ENCODE measurements around the gene ZNF618.

ZNF618 gene

DNA sequence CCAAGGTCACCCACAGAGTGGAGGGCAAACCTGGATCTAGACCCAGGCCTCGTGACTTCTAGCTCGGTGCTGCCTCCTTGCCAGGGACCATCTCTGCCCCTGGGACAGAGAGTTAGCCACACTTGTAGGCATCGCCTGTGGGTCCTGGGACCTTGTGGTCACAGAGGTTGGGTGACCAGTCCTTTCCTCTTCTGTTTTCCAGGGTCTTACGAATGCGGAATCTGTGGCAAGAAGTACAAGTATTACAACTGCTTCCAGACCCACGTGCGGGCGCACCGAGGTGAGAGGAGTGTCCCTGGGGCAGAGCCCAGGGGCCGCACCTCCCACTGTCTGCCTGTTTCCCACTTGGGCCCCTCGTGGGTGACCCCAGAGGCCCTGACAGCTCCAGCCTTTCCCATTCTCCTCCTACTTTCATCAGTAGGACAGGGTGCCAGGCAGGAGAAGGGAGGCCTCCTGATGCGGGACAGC lies 125.7 kb downstream of the ZNF618 start:
- no peak for DNase-seq (ENCODE audit: low read depth)

DNA sequence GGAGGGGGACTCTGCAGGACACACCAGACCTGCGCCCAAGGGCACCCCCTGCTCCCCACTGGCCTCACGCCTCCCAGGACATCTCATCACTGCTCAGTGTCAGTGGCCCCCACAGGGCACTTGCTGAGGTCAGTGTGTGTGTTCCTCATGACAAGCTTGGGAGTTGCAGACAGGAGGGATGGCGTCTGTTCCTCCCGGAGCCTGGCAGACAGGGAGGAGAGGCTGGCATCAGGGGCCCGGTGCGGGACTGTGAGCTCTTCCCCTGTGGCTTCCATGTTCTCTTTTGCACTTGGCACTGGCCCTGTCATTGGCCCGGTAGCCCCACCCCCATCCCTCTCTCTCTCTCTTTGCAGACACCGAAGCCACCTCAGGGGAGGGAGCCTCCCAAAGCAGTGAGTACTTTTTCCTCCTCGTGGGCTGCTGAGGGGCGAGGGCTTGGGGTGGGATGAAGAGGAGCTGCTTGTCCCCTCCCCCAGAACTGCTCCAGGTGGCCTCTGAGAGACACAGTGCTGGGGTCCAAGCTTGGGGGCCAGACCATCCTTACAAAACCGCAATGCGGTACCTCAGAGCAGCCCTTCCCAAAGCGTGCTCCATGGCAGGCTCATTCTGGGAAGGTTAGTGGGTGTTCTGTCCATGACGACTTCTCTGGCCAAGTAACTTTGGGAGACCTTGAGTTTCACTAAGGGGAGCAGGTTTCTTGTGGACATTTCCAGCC lies 126.3 kb downstream of the ZNF618 start:
- DNase-seq (ENCODE audit: low read depth), result no peak

DNA sequence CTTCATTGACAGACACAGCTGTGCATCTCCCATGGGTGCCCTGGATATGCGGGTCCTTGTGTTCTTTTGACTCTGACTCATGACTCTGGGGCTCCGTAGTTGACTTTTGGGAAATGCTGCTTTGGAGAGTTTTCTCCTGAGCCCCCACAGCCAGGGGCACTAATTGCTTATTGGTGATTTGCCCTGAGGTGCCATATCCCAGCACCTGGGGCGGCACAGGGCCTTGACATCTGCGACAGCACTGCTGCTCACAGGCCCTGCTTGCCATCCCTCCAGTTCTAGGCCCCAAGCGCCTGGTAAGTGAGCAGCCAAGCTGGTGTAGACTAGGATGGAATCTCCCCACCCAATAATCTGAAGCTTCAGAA lies 126.9 kb downstream of the ZNF618 start:
- no peak for DNase-seq (ENCODE audit: low read depth)

DNA sequence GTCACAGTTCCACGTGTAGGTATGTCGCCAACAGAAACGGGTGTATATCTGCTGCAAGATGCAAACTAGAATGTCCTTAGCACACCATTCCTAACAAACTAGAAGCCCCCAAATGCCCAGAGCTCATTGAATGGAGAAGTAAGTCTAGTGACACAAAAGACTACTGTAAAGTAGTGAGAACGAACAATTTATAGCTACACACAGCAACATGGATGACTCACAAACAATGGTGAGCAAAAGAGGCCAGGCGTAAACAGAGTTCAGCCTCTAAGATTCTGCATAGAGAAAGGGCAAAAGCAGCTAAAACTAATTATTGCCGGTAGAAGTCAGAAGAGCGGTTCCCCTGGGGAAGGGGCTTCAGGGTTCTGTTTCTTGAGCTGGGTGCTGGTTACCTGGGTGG lies 127.2 kb downstream of the ZNF618 start:
- DNase-seq (ENCODE audit: low read depth), result no peak

DNA sequence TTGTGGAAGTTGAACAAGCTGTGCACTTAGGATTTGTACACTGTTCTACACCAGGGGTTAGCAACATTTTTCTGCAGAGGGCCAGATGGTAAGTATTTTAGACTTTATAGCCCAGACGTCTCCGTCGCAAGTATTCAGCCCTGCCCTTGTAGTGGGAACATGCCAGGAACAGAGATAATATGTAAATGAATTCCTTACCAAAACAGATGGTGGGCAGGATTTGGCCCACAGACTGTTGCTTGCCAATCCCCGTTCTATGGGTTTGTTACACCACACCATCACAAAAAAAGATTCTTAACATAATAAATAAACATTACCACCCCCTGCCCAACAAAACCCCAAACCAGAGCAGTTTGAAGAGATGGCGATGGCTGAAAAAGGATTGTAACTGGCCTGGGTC lies 127.6 kb downstream of the ZNF618 start:
- no peak for DNase-seq (ENCODE audit: low read depth)

DNA sequence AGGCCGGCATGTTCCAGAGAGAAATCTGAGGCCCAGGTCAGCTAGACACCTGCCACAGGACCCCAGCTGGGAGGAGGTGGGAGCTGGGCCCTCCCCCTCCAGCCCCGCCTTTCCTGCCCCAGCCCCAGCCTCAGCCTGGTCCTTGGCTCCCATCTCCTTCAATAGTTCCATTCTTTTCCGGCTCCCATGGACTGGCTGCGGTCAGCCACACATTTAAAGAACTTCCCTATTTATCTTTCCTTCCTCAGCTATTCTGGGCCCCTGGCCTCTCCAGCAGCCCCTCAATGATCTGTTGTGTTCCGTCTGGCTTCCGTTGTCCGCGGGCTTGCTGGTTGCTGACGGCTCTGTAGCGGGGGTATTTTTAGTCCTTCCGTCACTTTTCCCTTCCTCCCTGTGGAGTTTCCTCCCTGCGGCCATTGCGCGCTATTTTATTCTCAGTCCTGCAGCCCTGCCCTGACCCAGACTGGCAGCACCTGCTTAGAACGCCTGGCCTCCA lies 128.2 kb downstream of the ZNF618 start:
- DNase-seq (ENCODE audit: low read depth), result no peak

DNA sequence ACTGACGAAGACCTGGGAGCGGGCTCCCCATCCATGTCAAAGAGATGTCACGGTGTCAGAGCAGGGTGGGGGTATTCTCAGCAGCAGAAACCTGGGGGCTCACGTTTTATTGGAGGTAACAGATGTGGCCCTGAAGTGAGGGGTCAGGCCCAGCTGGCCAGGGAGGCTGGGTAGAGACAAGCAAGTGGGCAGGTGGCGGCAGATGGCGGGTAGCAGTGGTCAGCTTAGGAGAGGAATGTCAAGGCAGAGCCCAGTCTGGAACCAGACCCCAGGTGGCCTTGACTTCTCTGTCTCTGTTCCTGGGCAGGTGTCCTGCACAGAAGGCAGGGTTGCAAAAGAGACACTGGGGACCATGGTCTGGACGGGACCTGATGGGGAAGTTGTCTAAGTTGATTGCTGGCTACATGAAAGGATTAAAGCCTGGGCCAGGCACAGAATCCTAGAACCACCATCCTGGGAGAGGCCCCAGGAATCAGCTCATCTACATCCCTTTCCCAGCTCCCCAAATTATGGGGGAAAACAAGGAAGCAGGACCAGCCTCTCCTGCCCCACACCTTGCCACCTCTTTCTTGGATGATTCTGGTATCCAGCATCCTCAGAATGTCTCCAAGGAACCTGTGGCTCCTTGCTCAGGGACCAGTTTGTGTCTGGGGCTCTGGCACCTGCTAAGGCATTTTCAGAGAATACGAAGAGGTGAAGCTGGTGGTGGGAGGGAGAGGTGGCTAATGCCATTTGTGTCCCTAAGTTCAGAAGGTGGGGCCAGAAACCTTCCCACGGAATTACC lies 129.5 kb downstream of the ZNF618 start:
- no peak for DNase-seq (ENCODE audit: low read depth)

DNA sequence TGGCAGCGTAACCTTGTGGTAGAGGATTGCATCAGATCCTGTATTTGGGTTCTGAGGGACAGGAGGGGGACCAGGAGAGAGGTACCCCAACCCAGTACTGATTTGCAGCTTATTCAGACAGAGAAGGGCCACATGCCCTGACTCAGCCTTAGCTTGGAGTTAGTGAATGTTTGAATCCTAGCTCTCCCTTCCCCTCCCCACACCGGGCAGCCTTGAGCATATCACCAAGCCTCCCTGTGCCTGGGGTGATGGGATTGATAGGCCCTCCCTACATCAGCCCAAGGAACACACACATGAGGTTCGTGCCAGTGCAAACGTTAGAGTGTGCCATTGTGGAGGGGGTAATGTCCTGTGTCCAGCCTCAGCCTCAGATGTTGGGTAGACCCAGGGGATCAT lies 130.0 kb downstream of the ZNF618 start:
- DNase-seq (ENCODE audit: low read depth), result no peak

DNA sequence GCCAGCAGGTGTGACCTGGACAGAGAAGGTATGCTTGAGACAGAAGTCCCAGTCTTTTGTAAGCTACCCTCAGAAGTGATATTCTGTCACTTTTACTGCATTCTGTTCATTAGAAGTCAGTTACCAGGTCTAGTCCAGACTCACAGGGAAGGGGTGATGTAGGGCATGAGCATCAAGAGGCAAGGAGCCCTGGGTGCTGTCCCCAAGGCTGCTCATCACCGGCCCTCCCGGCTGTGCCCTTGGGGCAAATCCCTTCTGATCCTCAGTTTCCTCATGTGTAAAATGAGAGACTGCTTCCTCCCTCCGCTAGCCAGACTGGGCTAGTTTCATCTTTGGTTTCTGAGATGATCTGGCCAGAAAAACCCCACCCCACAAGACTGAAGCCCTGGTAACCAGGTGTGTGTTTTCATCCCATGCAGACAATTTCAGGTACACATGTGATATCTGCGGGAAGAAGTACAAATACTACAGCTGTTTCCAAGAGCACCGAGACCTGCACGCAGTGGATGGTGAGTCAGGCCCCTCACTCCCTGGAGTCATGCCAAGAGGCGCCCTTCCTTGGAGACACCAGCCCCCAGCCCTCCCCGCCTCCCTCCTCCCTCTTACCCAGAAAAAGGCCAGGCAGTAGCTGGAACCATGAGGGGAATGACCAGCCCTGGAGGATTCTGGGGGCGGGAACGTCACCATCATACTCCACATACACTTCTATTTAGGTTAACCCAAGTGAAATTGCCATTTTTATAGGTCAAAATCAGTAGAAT lies 131.0 kb downstream of the ZNF618 start:
- DNase-seq (ENCODE audit: low read depth), result no peak

DNA sequence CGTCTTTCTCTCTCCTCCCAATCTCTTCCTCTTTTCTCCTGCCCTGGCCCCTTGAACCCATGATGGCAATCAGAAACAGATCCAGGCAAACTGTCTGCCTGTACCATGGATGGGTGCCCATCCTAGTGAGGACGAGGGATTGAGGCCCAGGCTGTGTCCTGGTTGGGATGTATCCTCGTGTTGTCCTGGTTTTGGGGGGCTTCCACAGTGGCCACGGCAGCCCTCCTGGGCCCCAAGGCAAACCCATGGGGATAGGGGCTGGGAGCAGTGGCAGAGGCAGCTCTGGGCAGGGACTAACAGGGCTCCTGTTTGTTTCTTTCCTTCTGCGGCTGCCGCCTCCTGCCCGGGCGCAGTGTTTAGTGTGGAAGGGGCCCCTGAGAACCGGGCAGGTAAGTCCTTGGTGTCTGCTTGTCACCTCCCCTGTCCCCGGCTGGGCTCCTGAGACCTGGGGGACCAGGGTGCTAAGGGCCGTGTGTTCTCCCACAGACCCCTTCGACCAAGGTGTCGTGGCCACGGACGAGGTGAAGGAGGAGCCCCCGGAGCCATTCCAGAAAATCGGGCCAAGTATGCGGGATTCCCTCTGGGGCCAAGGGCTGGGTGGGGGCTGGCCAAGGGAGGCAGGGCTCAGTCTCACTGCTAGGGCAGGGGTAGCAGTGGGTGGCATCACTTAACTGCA lies 132.0 kb downstream of the ZNF618 start:
- no peak for DNase-seq (ENCODE audit: low read depth)

DNA sequence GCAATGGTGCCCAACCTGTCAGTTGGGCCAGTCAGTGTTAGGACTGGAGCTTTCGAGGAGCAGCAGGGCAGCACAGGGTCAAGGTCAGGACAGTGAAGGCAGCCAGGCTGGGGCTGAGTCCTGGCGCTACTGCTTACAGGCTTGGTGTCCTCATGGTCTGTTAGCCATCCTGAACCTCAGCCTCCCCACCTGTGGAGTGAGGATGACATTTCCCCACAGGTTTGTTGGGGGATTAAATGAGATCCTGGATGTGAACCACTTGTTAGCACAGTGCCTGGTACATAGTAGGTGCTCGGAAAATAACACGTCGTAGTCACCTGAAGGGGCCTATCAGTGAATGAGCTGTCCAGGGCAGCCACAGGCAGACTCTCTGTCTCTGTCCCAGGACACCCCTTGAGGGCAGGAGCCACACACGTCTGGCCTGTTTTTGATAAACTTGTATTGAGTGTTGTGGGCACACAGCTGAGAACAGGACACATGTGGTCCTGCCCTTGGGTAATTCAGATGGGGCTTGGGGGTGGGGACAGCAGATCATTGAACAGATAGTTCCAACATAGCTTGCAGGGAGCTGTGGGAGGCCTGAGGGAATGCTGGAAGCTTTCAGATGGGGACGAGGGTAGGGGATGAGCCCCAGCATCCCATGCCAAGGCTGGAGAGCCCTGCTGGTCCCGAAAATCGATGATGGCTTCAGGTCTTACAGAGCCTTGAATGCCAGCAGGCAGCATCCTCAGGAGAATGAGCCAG lies 132.7 kb downstream of the ZNF618 start:
- no peak for DNase-seq (ENCODE audit: low read depth)

DNA sequence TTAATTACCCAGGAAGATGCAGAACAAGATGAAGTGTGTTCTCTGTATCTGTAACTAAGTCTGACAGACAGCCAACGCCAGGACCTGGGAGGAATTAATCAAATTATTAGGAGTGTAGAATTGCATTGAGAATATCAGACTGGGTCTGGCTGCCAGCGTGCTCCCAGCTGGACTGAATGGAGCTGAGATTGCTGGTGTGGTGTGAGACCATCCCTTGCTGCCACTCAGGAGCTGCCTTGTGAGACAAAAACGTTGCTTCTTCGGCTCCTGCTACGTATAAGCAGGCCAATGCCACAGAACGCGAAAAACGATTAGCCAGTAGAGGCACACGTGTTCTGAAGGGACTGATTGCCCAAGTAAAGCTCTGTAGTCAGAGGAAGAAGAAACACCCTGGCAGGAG lies 135.2 kb downstream of the ZNF618 start:
- DNase-seq (ENCODE audit: low read depth), result no peak

DNA sequence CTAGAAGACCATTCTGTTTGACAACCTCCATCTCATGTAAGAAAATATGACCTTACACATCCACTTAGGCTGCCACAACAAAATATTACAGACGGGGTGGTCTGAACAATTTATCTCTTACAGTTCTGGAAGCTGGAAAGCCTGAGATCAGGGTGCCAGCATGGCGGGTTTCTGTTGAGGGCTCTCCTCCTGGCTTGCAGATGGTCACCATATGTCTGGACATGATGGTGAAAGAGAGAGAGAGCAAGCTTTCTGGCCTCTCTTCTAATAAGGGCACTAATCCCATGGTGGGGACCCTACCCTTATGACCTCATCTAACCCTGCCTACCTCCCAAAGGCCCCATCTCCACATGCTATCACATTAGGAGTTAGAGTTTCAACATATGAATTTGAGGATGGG lies 136.0 kb downstream of the ZNF618 start:
- DNase-seq (ENCODE audit: low read depth), result no peak

DNA sequence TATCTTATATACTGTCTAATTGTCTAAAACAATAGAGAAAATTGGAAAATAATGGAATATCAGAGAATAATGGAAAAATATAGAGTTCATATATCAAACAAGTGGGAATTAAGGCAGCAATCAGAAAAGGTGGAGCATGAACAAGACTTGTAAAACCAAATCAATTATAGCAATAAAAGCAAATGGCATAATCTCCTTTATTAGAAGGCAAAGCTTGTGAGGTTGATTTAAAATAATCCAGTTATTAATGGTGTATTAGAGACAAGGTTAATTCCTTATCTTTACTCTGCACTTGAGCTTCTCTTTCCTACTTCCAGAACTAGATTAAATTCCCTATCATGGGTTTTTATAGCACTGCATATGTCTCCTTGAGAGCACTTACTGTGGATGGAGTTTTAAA lies 137.9 kb downstream of the ZNF618 start:
- no peak for DNase-seq (ENCODE audit: low read depth)

DNA sequence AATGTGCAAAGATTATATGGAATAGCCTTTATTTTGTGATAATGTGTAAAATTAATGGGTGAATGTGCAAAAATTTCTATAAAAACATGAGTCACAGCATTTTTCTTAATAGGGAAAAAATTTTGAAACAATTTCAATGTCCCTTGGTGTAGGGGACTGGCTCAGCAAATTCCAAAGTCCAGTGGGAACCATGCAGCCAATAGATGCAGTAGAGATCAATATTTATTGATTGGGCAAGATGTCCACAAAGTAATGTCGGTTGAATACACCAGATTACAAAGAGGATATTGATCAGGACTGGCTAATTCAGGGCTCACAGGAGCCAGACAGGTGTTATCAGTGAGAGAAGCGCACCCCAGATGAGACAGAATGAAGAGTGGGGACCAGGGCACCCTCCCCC lies 139.5 kb downstream of the ZNF618 start:
- DNase-seq (ENCODE audit: low read depth), result no peak

DNA sequence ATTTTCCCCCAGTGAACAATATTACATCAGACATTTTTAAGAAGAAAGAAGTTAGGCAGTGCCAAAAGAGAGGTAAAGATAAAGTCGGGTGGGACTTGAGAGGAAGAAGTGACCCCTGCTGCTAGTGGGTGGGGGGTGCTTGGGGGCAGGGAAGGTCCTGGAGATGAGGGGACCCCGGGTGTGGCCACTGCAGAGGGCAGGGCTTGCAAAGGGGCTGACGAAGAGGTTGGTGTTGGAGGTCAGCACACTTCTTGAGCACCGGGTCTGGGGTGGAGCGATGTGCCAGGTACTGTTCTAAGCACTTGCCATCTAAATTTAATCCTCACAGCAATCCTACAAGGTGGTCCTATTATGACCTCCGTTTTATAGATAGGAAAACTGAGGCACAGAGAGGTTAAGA lies 140.0 kb downstream of the ZNF618 start:
- DNase-seq (ENCODE audit: low read depth), result no peak

DNA sequence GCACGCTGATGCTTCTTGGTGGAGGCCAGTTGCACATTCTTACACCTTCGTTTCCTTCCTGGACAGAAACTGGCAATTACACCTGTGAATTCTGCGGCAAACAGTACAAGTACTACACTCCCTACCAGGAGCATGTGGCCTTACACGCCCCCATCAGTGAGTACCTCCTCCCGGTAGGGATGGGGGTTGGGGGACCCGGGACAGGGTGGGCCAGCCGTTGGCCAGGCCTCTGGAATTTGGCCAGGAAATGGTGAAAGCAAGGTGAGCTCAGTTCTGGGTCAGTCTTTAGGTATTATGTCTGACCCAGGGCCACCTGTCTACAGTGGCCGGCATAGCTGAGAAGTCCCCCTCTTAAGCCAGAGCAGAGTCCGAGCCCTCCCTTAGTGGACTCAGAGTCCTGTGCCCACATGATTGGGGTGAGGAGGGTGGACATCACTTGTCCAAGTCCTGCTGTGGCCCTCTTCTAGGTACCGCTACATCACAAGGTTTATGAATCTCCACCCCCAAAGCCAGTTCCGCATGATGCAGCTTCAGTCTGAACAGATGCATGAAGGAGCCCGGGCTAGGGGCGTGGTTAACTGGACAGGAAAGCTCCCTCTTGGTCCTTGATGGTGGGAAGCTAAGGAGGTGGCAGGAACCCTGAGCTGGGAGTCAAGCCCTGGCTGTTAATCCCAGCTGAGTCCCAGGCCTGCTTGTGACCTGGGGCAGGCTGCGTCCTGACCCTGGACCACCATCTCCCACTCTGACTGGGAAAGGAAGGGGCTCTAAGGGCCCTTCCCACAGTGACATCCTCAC lies 140.7 kb downstream of the ZNF618 start:
- no peak for DNase-seq (ENCODE audit: low read depth)

DNA sequence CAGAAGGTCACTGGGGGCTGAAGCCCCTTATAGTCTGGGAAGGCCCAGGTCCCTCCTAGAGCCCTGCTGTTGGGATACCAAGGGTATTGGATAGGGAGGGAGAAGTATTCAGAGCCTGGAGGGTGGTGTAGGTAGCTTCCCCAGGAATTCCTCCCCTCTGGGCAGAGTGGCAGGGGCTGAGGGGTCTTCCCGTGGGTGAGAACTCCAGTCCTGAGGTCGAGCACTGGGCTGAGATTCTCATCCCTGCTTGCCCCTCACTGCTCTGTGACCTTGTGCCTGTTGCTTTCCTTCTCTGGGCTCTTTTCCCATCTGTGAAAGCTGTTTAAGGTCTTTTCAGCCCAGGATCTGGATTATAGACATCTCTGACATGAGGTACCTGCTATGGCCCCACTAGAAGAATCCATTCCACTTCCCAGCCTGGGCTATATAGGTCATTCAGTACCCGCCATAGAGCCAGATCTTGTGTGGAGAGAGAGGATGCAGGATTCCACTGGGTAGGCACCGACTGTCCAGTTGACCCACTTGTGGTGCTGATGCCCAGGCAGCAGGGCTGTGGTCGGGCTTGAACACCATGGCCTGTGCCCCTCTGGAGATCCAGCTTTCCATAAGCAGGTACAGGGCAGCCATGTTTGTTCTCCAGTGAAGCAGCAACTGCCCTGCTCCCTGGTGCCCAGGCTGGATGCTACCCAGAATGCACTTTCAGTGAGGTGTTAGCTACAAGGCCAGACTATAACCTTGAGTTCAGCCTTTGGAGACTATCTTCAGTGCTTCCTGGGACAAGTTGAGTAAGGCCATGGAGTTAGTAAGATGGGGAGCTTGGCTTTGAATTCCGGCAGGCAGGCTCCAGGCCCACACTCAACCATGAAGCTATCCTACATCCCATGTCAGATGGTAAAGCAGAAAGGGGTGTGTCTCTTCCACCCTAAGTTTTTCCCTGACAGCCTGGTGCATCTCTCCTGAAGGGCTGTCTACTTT lies 141.9 kb downstream of the ZNF618 start:
- no peak for DNase-seq (ENCODE audit: low read depth)

DNA sequence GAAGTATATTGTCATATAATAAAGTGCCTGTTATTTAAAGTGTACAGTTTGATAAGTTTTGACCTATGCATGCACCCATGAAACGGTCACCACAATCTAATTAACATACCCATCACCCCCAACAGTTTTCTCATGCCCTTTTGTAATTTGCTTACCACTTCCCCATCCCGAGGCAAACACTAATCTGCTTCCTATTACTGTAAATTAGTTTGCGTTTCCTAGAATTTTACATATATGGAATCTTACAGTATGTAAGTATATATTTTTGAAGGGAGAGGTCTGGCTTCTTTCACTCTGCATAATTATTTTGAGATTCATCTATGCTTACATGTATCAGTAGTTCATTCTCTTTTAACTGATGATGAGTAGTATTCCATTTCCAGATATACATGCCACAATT lies 145.5 kb downstream of the ZNF618 start:
- DNase-seq (ENCODE audit: low read depth), result no peak

Measured in activated T-cell treated with anti-CD3 and anti-CD28 coated beads for 48 hours (primary cell).